ENCODE results near the gene ELFN2. TPM values are rescaled to one million over a fixed set of nuclear protein-coding genes. Genes with fewer than 3 reads are reported as not detected.

ELFN2 gene
- total RNA-seq, 2 experiments from 2014 or later: 0.28 to 0.38 TPM

- H3K4me3 Mint-ChIP-seq: no peak overlapping the region
- no peaks in the 10 kb centered on the region for H3K9me3 Mint-ChIP-seq
- no peaks in the 10 kb centered on the region for H3K36me3 Mint-ChIP-seq (ENCODE audit: low read depth)
- ChIA-PET POLR2A (interaction anchor here (0.6 to 1.4 kb wide), 2 partner anchors 77 to 133 kb away, joined by 3 read pairs; no protein-coding TSS in a partner anchor), CTCF (interaction anchor here (1.0 to 1.6 kb wide), 2 partner anchors 9 to 20 kb away, joined by 3 to 5 read pairs; no protein-coding TSS in a partner anchor)
- no peak for DNase-seq
- H3K4me1 Mint-ChIP-seq: peaks cover 8% of the 10 kb centered on the region
- no peaks in the 10 kb centered on the region for H3K27me3 Mint-ChIP-seq
- no peak overlapping the region for H3K27ac Mint-ChIP-seq
Measured at GRCh38 chr22:37449331-37450001, 22.2 kb upstream of the ELFN2 start.

DNA sequence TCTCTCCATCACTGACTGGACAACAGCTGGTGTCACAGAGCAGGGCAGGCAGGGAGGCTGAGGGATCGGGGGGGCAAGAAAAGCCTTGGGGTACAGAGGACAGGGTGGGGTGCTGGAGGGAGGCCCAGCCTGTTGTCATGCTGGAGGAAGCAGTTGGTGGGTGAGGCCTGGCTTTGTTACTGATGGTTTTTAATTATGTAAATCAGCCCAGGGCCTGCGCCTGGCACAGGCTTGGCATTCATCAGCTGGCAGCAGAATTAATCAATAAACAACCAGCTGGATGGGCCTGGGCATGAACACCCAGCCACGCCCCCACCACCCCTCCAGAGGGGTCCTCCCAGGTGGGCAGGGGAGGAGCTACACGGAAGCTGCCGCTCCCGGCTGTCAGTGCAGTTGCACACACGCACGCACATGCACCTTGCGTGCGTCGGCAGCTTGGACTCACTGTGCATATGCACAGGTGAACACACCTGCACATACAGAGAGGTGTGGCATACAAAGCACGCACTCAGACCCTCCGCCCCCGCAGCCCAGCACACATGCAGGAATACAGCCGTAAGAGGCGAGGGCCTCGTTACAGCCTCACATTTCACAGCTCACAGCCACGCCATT lies 21.3 kb upstream of the ELFN2 start:
- POLR2A ChIA-PET: no interaction called here
- H3K36me3 Mint-ChIP-seq (ENCODE audit: low read depth): no peaks in the 10 kb centered on the region
- H3K9me3 Mint-ChIP-seq: no peaks in the 10 kb centered on the region
- H3K27ac Mint-ChIP-seq: no peak overlapping the region
- DNase-seq: no peak
- H3K4me3 Mint-ChIP-seq: no peak overlapping the region
- peaks cover 12% of the 10 kb centered on the region for H3K4me1 Mint-ChIP-seq
- CTCF ChIA-PET: no interaction called here
- no peaks in the 10 kb centered on the region for H3K27me3 Mint-ChIP-seq

DNA sequence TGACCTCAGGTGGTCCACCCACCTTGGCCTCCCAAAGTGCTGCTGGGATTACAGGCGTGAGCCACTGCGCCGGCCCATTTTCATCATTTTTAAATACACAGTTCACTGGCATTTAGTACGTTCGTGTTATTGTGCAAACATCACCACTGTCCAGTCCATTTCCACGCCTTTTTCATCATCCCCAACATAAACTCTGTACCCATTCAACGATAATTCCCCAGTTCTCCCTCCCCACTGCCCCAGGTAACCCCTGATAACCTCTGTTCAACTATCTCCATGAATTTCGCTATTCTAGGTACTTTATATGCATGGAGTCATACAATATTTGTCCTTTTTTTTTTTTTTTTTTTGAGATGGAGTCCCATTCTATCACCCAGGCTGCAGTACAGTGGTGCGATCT lies 18.2 kb upstream of the ELFN2 start:
- ChIA-PET CTCF (no interaction called here), POLR2A (no interaction called here)
- peaks cover 3% of the 10 kb centered on the region for H3K27me3 Mint-ChIP-seq
- no peak overlapping the region for H3K4me3 Mint-ChIP-seq
- no peaks in the 10 kb centered on the region for H3K36me3 Mint-ChIP-seq (ENCODE audit: low read depth)
- DNase-seq: no peak
- peaks cover 6% of the 10 kb centered on the region for H3K9me3 Mint-ChIP-seq
- H3K27ac Mint-ChIP-seq: no peak overlapping the region
- peaks cover 20% of the 10 kb centered on the region for H3K4me1 Mint-ChIP-seq

- Mint-ChIP-seq H3K9me3 (peaks cover 6% of the 10 kb centered on the region), H3K4me1 (peaks cover 15% of the 10 kb centered on the region), H3K27ac (no peak overlapping the region), H3K27me3 (peaks cover 3% of the 10 kb centered on the region), H3K36me3 (ENCODE audit: low read depth) (no peaks in the 10 kb centered on the region), H3K4me3 (no peak overlapping the region)
- no peak for DNase-seq
- ChIA-PET POLR2A (no interaction called here), CTCF (interaction anchor here (0.7 kb wide), 1 partner anchor 55 kb away, joined by 3 read pairs; no protein-coding TSS in a partner anchor)
Measured at GRCh38 chr22:37443977-37444376, 16.7 kb upstream of the ELFN2 start.

DNA sequence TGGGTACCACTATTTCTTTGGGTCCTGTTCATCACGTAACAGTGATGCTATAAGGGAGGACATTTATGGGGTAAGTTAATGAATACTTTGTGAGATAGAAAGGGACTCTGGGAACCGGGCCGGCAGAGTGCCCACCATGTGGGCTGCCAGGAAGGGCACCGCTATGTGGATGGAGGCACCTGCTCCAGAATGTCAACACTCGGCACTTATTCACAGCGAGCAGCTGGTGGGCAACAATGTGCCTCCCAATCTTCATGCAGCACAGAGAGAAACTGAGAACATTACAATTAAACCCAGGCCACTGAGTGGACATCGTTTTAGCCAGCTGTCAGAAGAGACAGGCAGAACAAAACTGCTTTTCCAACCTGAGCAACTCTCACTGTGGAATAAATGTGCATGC lies 15.8 kb upstream of the ELFN2 start:
- Mint-ChIP-seq H3K4me1 (peaks cover 15% of the 10 kb centered on the region), H3K4me3 (no peak overlapping the region), H3K36me3 (ENCODE audit: low read depth) (no peaks in the 10 kb centered on the region), H3K27ac (no peak overlapping the region), H3K9me3 (peaks cover 6% of the 10 kb centered on the region), H3K27me3 (peaks cover 3% of the 10 kb centered on the region)
- POLR2A ChIA-PET: no interaction called here
- no peak for DNase-seq
- CTCF ChIA-PET: interaction anchor here (1.5 kb wide), 1 partner anchor 149 kb away, joined by 4 read pairs; no protein-coding TSS in a partner anchor

DNA sequence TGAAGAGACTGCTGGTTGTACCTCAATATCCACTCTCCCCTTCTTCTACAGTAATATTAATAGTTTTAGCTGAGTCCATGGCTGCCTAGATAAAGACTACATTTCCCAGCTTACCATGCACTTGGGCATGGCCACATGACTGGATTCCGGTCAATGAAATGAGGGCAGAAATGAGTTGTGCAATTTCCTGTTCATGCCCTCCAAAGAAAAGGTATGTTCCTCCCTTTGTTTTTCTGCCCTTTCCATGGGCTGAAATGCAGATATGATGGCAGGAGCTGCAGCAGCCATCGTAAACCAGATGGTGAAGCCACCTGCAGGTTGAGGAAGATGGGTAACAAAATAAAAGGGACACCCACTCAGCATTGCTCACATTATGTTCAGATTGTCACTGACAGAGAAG lies 15.3 kb upstream of the ELFN2 start:
- no peak for DNase-seq
- Mint-ChIP-seq H3K27me3 (peaks cover 3% of the 10 kb centered on the region), H3K4me1 (peaks cover 15% of the 10 kb centered on the region), H3K9me3 (peaks cover 6% of the 10 kb centered on the region), H3K27ac (no peak overlapping the region), H3K4me3 (no peak overlapping the region), H3K36me3 (ENCODE audit: low read depth) (no peaks in the 10 kb centered on the region)
- POLR2A ChIA-PET: interaction anchor here (1.4 kb wide), 1 partner anchor 11 kb away, joined by 4 read pairs; no protein-coding TSS in a partner anchor
- CTCF ChIA-PET: interaction anchor here (1.5 kb wide), 1 partner anchor 150 kb away, joined by 4 read pairs; no protein-coding TSS in a partner anchor

GRCh38 chr22:37442135-37442534 lies 14.9 kb upstream of the ELFN2 start:
- no peak overlapping the region for H3K27ac Mint-ChIP-seq
- POLR2A ChIA-PET: interaction anchor here (1.4 kb wide), 1 partner anchor 10 kb away, joined by 4 read pairs; no protein-coding TSS in a partner anchor
- no peak for DNase-seq
- peaks cover 15% of the 10 kb centered on the region for H3K4me1 Mint-ChIP-seq
- H3K9me3 Mint-ChIP-seq: peaks cover 6% of the 10 kb centered on the region
- peaks cover 3% of the 10 kb centered on the region for H3K27me3 Mint-ChIP-seq
- no peaks in the 10 kb centered on the region for H3K36me3 Mint-ChIP-seq (ENCODE audit: low read depth)
- CTCF ChIA-PET: interaction anchor here (1.5 to 1.8 kb wide), 2 partner anchors 12 to 150 kb away, joined by 4 read pairs; no protein-coding TSS in a partner anchor
- no peak overlapping the region for H3K4me3 Mint-ChIP-seq

DNA sequence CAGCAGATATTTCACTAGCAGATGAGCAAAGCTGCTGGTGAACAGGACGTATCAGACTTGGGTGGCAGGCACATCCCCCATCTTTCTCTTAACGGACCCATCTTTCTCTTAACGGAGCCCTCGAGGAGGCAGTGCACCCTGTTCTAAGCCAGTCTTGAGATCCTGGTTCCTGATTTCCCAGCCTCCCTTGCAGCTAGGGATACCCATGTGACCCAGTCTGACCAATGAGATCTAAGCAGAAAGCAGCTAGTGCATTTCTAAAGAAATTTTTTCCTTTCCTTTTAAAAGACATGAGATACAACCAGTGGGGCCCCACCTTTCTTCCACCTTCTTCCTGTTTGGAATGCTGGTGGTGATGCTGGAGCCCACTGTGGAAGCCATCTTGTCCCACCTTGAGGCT lies 13.6 kb upstream of the ELFN2 start:
- Mint-ChIP-seq H3K4me1 (peaks cover 15% of the 10 kb centered on the region), H3K36me3 (ENCODE audit: low read depth) (no peaks in the 10 kb centered on the region), H3K4me3 (no peak overlapping the region), H3K27ac (no peak overlapping the region), H3K27me3 (peaks cover 3% of the 10 kb centered on the region), H3K9me3 (peaks cover 8% of the 10 kb centered on the region)
- CTCF ChIA-PET: interaction anchor here (1.8 kb wide), 1 partner anchor 11 kb away, joined by 4 read pairs; no protein-coding TSS in a partner anchor
- DNase-seq: no peak
- POLR2A ChIA-PET: no interaction called here

DNA sequence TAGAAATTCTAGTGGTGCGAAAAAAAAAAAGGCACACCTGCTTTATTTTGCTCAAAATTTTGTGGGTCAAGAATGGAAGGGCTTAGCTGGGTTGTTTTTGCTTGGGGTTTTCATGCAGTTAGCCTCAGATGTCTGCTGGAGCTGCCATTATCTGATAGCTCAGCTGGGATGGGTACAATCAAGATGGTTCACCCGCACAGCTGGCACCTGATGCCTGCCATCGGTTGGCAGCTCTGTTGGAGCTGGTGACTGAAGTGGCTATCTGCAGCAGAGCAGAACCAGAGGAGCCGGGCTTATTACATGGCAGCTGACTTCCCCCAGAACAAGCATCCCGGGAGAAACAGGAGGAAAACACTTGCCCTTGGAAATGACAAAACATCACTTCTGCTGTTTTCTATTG lies 12.1 kb upstream of the ELFN2 start:
- ChIA-PET CTCF (interaction anchor here (0.8 to 1.3 kb wide), 3 partner anchors 19 to 153 kb away, joined by 3 read pairs; no protein-coding TSS in a partner anchor), POLR2A (no interaction called here)
- peaks cover 3% of the 10 kb centered on the region for H3K27me3 Mint-ChIP-seq

GRCh38 chr22:37435970-37436603 lies 8.8 kb upstream of the ELFN2 start:
- no peaks in the 10 kb centered on the region for H3K27me3 Mint-ChIP-seq
- no peak for DNase-seq
- POLR2A ChIA-PET: no interaction called here
- H3K4me3 Mint-ChIP-seq: no peak overlapping the region
- peaks cover 27% of the 10 kb centered on the region for H3K4me1 Mint-ChIP-seq
- H3K36me3 Mint-ChIP-seq (ENCODE audit: low read depth): peaks cover 11% of the 10 kb centered on the region
- H3K27ac Mint-ChIP-seq: no peak overlapping the region
- CTCF ChIA-PET: no interaction called here
- peaks cover 24% of the 10 kb centered on the region for H3K9me3 Mint-ChIP-seq

More for the DNA sequence above, 12.1 kb upstream of the ELFN2 start:
- DNase-seq: no peak
- peaks cover under 1% of the 10 kb centered on the region for H3K36me3 Mint-ChIP-seq (ENCODE audit: low read depth)
- H3K4me1 Mint-ChIP-seq: peaks cover 14% of the 10 kb centered on the region
- H3K9me3 Mint-ChIP-seq: peaks cover 11% of the 10 kb centered on the region
- no peak overlapping the region for H3K4me3 Mint-ChIP-seq
- no peak overlapping the region for H3K27ac Mint-ChIP-seq

DNA sequence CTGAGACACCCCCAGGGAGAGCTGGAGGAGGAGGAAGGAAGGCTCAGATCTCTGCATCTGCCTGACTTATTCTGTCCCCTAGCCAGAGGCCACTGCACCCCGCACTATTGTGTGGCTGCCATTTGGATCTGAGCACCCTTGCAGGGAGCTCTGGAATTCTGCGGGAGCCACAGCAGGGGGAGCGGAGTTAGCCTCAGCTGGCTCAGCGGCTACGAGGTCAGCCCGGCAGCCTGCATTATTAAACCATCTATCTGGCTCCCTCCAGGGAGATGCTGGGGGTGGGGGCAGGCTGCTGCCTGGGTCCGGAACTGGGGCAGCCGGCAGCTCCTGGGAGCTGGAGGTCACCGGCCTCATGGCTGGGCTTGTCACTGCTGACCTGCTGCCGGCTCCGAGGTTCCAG lies 6.5 kb upstream of the ELFN2 start:
- no peak for DNase-seq
- H3K36me3 Mint-ChIP-seq (ENCODE audit: low read depth): peaks cover 11% of the 10 kb centered on the region
- POLR2A ChIA-PET: no interaction called here
- CTCF ChIA-PET: interaction anchor here (0.6 kb wide), 1 partner anchor 135 kb away, joined by 3 read pairs; no protein-coding TSS in a partner anchor
- H3K4me1 Mint-ChIP-seq: peaks cover 33% of the 10 kb centered on the region
- H3K9me3 Mint-ChIP-seq: peaks cover 20% of the 10 kb centered on the region
- no peak overlapping the region for H3K27ac Mint-ChIP-seq
- H3K4me3 Mint-ChIP-seq: no peak overlapping the region
- H3K27me3 Mint-ChIP-seq: peaks cover 16% of the 10 kb centered on the region

- POLR2A ChIA-PET: interaction anchor here (1.9 kb wide), 1 partner anchor 9 kb away, joined by 4 read pairs; no protein-coding TSS in a partner anchor
- H3K27ac Mint-ChIP-seq: peak overlapping the region; percentile 74
- no peak overlapping the region for H3K4me3 Mint-ChIP-seq
- CTCF ChIA-PET: interaction anchor here (1.2 kb wide), 1 partner anchor 172 kb away, joined by 3 read pairs; no protein-coding TSS in a partner anchor
- peaks cover 27% of the 10 kb centered on the region for H3K27me3 Mint-ChIP-seq
- H3K9me3 Mint-ChIP-seq: peaks cover 20% of the 10 kb centered on the region
- no peak for DNase-seq
- H3K36me3 Mint-ChIP-seq (ENCODE audit: low read depth): peaks cover 11% of the 10 kb centered on the region
- H3K4me1 Mint-ChIP-seq: peaks cover 36% of the 10 kb centered on the region
Measured at GRCh38 chr22:37432708-37433054, 5.4 kb upstream of the ELFN2 start.
